Heart right ventricle (tissue), 16 donors: ENCODE results near the gene GALNT13. TPM values are rescaled to one million over a fixed set of nuclear protein-coding genes. Genes with fewer than 3 reads are reported as not detected.

Source experiments
- ATAC-seq, 8 donors: fragments of 200-7000 bp; cut with Tn5 transposase; one replicate each; pipeline ENCODE4 v1.9.1; 2020; ENCODE audit warnings: mild to moderate bottlenecking in 8 of 8, moderate library complexity in 8 of 8, moderate number of reproducible peaks in 1 of 8
- DNase-seq, 2 donors: peaks; one replicate each; pipeline ENCODE4 v3.0.0-alpha.2; 2020
- H3K27ac ChIP-seq, 10 donors: fragments of 200-600 bp; sonication (generic) in 2 of 10; one replicate each; pipeline versions ENCODE4 v1.5.0 to v1.8.0; 2020 to 2022; ENCODE audit warnings: mild to moderate bottlenecking in 3 of 10
- H3K27me3 ChIP-seq, 7 donors: fragments of 200-600 bp; one replicate each; pipeline ENCODE4 v1.8.0; 2021 to 2022; ENCODE audit warnings: mild to moderate bottlenecking in 2 of 7
- H3K36me3 ChIP-seq, 9 donors: fragments of 200-600 bp; sonication (generic) in 1 of 9; one replicate each; pipeline versions ENCODE4 v1.5.0 to v1.8.0; 2020 to 2022; ENCODE audit warnings: mild to moderate bottlenecking in 2 of 9
- H3K4me1 ChIP-seq, 9 donors: fragments of 200-600 bp; sonication (generic) in 1 of 9; one replicate each; pipeline versions ENCODE4 v1.5.0 to v1.8.0; 2020 to 2022; ENCODE audit warnings: mild to moderate bottlenecking in 4 of 9
- H3K4me3 ChIP-seq, 10 donors: fragments of 200-600 bp; sonication (generic) in 2 of 10; one replicate each; pipeline versions ENCODE4 v1.5.0 to v1.8.0; 2020 to 2022; ENCODE audit warnings: mild to moderate bottlenecking in 7 of 10, moderate library complexity in 2 of 10
- H3K9me3 ChIP-seq, 11 donors: fragments of 200-600 bp in 10 of 11; sonication (generic) in 2 of 11; one replicate each; pipeline versions ENCODE4 v1.5.0 to v1.8.0; 2013 to 2022; ENCODE audit warnings: mild to moderate bottlenecking in 2 of 11, control low read depth in 1 of 11, moderate library complexity in 1 of 11
- WGBS, 2 donors: extraction: QIAGEN DNeasy Blood & Tissue Kit; methylation state at CpG; one replicate each; pipeline ENCODE4 v1.1.7; 2013; ENCODE audit warnings: inconsistent platforms in 1 of 2; 5-methylcytosine and 5-hydroxymethylcytosine counted together
- intact Hi-C, 10 donors: fragments of 100-400 bp; cut with DNase I; formaldehyde crosslinking; loops; one replicate each; pipeline versions ENCODE4 v1.11.1 to v1.14.2; 2022
- polyA plus RNA-seq, 2 donors: library from polyadenylated mRNA; stranded (reverse); fragments of 200-250 nt; gene quantifications; one replicate each; pipeline ENCODE4 v1.2.3, GENCODE V29; 2013
- total RNA-seq, 10 donors: library from RNA; stranded (reverse); fragmentation: NEBNext Ultra II Directional in 3 of 10; extraction: Animal tissue kit (Norgen Biotek cat#: 25700) in 3 of 10; gene quantifications; one replicate each; pipeline versions ENCODE4 v1.2.1 to v1.2.4, GENCODE V29; 2021 to 2023
- TF ChIP-seq, protein P1 (sequence below), 9 donors: fragments of 200-600 bp; sonication (generic) in 2 of 9; IDR thresholded peaks; one replicate each; pipeline versions ENCODE4 v1.5.0 to v1.8.0; 2021 to 2022; ENCODE audit warnings: antibody characterized with exemption in 9 of 9, mild to moderate bottlenecking in 5 of 9, moderate library complexity in 1 of 9
- donor health status: Arrhythmogenic right ventricular cardiomyopathy.
- donor health status: ischemic (EF 13 %, LVEDD 7.1; RV severe dilation, severe dysfunction).
- donor health status: healthy with polysubstance abuse.
- donor health status: DM: no; HTN: yes; CAD: no.
- donor health status: DM: no; HTN: no; CAD: no.
- donor health status: ischemic (EF 25% LVEDD 6.9; RV normal size, moderate dysfunction).
- donor health status: ischemic (EF 25% LVEDD 5.7; RV mildly dilated, moderate dysfunction).
- donor health status: healthy.
- donor health status: DM: yes; HTN: yes; CAD: no.
- donor health status: Ischemic cardiomyopathy.
- donor health status: ischemic (EF 35%, LVEDD 5.7; RV mildly dilated, moderate dysfunction).
- donor health status: nonischemic (EF 11% LVEDD 7.7; RV severe dilation, severe dysfunction).
- donor health status: DM: yes; HTN: yes; CAD: no.
- donor health status: PGD.
- donor health status: ischemic (EF 29% LVEDD 5.4; RV normal size, mild dysfunction).
- donor health status: nonischemic (EF 23%, LVEDD 6.1; RV moderate dilation, normal function).

GALNT13 gene
- total and polyA plus RNA-seq, 12 donors = 0.01 to 0.30 (median 0.05) TPM; not detected in 9

DNA sequence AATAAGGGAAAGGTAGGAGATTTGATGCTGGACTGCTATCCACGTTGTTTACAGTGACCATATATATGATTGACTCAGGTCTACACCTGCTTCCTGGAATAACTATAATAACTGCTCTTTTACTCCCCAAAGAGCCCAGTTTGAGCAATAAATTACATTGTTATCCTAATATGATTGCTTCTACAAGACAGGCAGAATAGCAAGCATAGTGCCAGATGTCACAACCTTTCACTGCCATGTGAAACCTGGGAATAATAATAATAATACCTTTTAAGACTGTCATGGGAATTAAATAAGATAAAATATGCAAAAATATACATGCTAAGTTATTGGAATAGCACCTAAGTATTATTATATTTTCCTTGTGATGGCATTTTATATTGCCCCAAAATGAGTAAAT lies 298.7 kb downstream of the GALNT13 start:
- intact Hi-C loops = no loop called here
- ATAC-seq (no peak), DNase-seq (no peak)
- no peak overlapping the region for H3K4me3 ChIP-seq
- WGBS, 2 donors = 28 to 64% methylated on average over 1 of the region's 1 CpG
- no peaks in the 10 kb centered on the region for H3K4me1 ChIP-seq
- H3K27ac ChIP-seq = no peak overlapping the region
- H3K9me3 ChIP-seq = peaks cover 0 to 8% (median 0%) of the 10 kb centered on the region in 11 donors
- no peaks in the 10 kb centered on the region for H3K27me3 ChIP-seq
- no peaks in the 10 kb centered on the region for H3K36me3 ChIP-seq
- TF ChIP-seq, protein P1, sequence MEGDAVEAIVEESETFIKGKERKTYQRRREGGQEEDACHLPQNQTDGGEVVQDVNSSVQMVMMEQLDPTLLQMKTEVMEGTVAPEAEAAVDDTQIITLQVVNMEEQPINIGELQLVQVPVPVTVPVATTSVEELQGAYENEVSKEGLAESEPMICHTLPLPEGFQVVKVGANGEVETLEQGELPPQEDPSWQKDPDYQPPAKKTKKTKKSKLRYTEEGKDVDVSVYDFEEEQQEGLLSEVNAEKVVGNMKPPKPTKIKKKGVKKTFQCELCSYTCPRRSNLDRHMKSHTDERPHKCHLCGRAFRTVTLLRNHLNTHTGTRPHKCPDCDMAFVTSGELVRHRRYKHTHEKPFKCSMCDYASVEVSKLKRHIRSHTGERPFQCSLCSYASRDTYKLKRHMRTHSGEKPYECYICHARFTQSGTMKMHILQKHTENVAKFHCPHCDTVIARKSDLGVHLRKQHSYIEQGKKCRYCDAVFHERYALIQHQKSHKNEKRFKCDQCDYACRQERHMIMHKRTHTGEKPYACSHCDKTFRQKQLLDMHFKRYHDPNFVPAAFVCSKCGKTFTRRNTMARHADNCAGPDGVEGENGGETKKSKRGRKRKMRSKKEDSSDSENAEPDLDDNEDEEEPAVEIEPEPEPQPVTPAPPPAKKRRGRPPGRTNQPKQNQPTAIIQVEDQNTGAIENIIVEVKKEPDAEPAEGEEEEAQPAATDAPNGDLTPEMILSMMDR (IDR thresholded peaks at IDR 0.05) = no peak

DNA sequence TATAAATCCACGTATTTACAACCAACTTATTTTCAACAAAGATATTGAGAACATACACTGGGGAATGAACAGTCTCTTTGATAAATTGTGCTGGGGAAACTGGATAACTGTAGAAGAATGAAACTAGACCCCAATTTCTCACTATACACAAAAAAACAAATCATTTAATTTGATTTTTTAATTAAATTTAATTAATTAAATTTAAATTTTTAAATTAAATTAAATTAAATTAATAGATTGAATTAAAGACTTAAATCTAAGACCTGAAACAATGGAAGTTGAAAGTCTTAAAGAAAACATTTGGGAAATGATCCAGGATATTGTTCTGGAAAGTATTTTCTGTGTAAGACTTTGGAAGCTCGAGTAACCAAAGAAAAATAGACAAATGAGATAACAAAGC lies 301.4 kb downstream of the GALNT13 start:
- no peak for ATAC-seq
- WGBS, 2 donors = 45 to 60% methylated on average over 2 of the region's 2 CpGs
- H3K9me3 ChIP-seq = peaks cover 0 to 4% (median 0%) of the 10 kb centered on the region in 11 donors
- H3K4me1 ChIP-seq = no peaks in the 10 kb centered on the region
- intact Hi-C loops = no loop called here
- no peak for DNase-seq
- TF ChIP-seq, protein P1 (IDR thresholded peaks at IDR 0.05) = no peak
- H3K27me3 ChIP-seq = no peaks in the 10 kb centered on the region
- H3K27ac ChIP-seq = no peak overlapping the region
- no peaks in the 10 kb centered on the region for H3K36me3 ChIP-seq
- H3K4me3 ChIP-seq = no peak overlapping the region

DNA sequence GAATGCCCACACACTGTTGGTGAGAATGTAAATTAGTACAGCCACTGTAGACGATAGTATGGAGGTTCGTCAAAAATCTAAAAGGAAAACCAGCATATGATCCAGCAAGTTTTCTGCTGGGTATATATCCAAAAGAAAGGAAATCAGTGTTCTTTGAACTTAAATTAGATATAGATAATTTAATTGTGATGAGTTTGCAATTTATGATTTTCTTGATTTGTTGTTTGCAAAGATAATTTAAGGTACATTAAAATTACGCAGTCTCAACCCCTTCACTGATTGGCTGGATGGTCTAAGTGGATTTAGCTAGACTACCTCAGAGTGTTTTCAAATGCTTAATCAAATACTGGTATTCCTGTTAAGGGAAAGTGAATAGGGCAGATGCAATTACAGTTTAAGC lies 302.2 kb downstream of the GALNT13 start:
- 92 to 93% methylated on average over 3 of the region's 3 CpGs for WGBS, 2 donors
- Histone ChIP-seq H3K27me3 (no peaks in the 10 kb centered on the region), H3K9me3 (peaks cover 0 to 4% (median 0%) of the 10 kb centered on the region in 11 donors), H3K4me3 (no peak overlapping the region), H3K27ac (no peak overlapping the region), H3K4me1 (no peaks in the 10 kb centered on the region), H3K36me3 (no peaks in the 10 kb centered on the region)
- no peak for DNase-seq
- intact Hi-C loops = no loop called here
- no peak for ATAC-seq
- TF ChIP-seq, protein P1 (IDR thresholded peaks at IDR 0.05) = no peak

DNA sequence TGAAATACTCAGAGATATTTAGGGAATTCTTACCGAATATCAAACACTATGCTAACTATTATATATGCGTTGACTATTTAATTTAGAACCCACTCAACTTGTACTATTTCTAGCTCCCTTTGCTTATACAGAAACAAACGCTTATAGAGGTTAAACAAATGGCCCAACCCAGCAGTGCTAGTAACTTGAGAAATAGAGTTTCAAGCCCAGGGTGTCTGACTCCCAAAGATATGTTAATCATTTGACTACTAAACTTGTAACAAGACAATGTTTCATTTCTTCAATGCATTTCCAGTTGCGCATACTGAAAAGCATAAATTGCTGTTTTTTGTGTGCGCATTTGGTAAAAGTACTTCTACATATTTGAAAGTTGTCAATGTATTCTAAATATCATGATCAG lies 310.3 kb downstream of the GALNT13 start:
- Histone ChIP-seq H3K9me3 (peaks cover 0 to 30% (median 15%) of the 10 kb centered on the region in 11 donors), H3K4me3 (no peak overlapping the region), H3K4me1 (no peaks in the 10 kb centered on the region), H3K36me3 (no peaks in the 10 kb centered on the region), H3K27ac (no peak overlapping the region), H3K27me3 (no peaks in the 10 kb centered on the region)
- WGBS, 2 donors = 91 to 93% methylated on average over 5 of the region's 5 CpGs
- intact Hi-C loops = loop anchor here in 1 of 10 donors (10.0 kb wide), 1 partner anchor 333 kb away; no protein-coding TSS in a partner anchor
- TF ChIP-seq, protein P1 (IDR thresholded peaks at IDR 0.05) = no peak
- no peak for DNase-seq
- ATAC-seq = no peak
